Ishikawa (cell line): Measurements from ENCODE around the gene PIEZO2.

Experiments used
- CEBPB ChIP-seq: IDR thresholded peaks from 2 replicates; pipeline ENCODE4 v1.6.1; 2012
- CREB1 ChIP-seq: IDR thresholded peaks from 2 replicates; pipeline ENCODE4 v1.6.1; 2012; ENCODE audit warnings: low read depth
- EGR1 ChIP-seq: IDR thresholded peaks from 2 replicates; pipeline ENCODE4 v1.6.1; 2012
- EP300 ChIP-seq: IDR thresholded peaks from 2 replicates; pipeline ENCODE4 v1.6.1; 2012; ENCODE audit warnings: borderline replicate concordance
- FOXM1 ChIP-seq: IDR thresholded peaks from 2 replicates; pipeline ENCODE4 v1.6.1; 2012; ENCODE audit warnings: low read depth, borderline replicate concordance
- MAX ChIP-seq: IDR thresholded peaks from 2 replicates; pipeline ENCODE4 v1.6.1; 2012
- NFIC ChIP-seq: IDR thresholded peaks from 2 replicates; pipeline ENCODE4 v1.6.1; 2012
- RAD21 ChIP-seq: IDR thresholded peaks from 2 replicates; pipeline ENCODE4 v1.6.1; 2012; ENCODE audit warnings: low read depth
- REST ChIP-seq: IDR thresholded peaks from 2 replicates; pipeline ENCODE4 v1.6.1; 2012; ENCODE audit warnings: low read depth, mild to moderate bottlenecking
- TAF1 ChIP-seq: IDR thresholded peaks from 2 replicates; pipeline ENCODE4 v1.6.1; 2012; ENCODE audit warnings: low read depth, mild to moderate bottlenecking
- TCF12 ChIP-seq: IDR thresholded peaks from 2 replicates; pipeline ENCODE4 v1.6.1; 2012; ENCODE audit warnings: low read depth
- TEAD4 ChIP-seq: IDR thresholded peaks from 2 replicates; pipeline ENCODE4 v1.6.1; 2012
- USF1 ChIP-seq: IDR thresholded peaks from 2 replicates; pipeline ENCODE4 v1.6.1; 2012
- YY1 ChIP-seq: IDR thresholded peaks from 2 replicates; pipeline ENCODE4 v1.6.1; 2012; ENCODE audit warnings: low read depth
- ZBTB7A ChIP-seq: IDR thresholded peaks from 2 replicates; pipeline ENCODE4 v1.6.1; 2012; ENCODE audit warnings: low read depth

Gene PIEZO2

GRCh38 chr18:11146947-11147345, 2.4 kb downstream of the PIEZO2 start:
- TF ChIP-seq TCF12 (no peak), USF1 (no peak), EP300 (no peak), EGR1 (no peak), ZBTB7A (no peak), CREB1 (no peak), NFIC (no peak), REST (no peak), YY1 (no peak), RAD21 (no peak), FOXM1 (no peak), TAF1 (no peak)

- TF ChIP-seq CREB1: no peak
- TF ChIP-seq YY1: no peak
- no peak for TF ChIP-seq EP300
- TF ChIP-seq NFIC: no peak
- TF ChIP-seq CEBPB: no peak
- TF ChIP-seq USF1: no peak
- TF ChIP-seq MAX: no peak
- no peak for TF ChIP-seq TEAD4
- no peak for TF ChIP-seq EGR1
- no peak for TF ChIP-seq TCF12
- no peak for TF ChIP-seq REST
- TF ChIP-seq RAD21: no peak
These were observed 3.0 kb downstream of the PIEZO2 start for GRCh38 chr18:11146238-11146946.

GRCh38 chr18:11145413-11146191, 3.8 kb downstream of the PIEZO2 start:
- TF ChIP-seq EP300: no peak
- TF ChIP-seq CREB1: no peak
- no peak for TF ChIP-seq YY1
- TF ChIP-seq FOXM1: no peak
- no peak for TF ChIP-seq NFIC
- TF ChIP-seq TEAD4: no peak
- no peak for TF ChIP-seq CEBPB
- no peak for TF ChIP-seq TCF12
- no peak for TF ChIP-seq EGR1

GRCh38 chr18:11137400-11137799, 12.0 kb downstream of the PIEZO2 start:
- no peak for TF ChIP-seq CREB1
- TF ChIP-seq CEBPB: no peak
- TF ChIP-seq NFIC: no peak
- no peak for TF ChIP-seq EGR1
- TF ChIP-seq REST: no peak
- TF ChIP-seq EP300: no peak
- no peak for TF ChIP-seq YY1
- no peak for TF ChIP-seq ZBTB7A
- TF ChIP-seq TCF12: no peak
- TF ChIP-seq TAF1: no peak
- TF ChIP-seq FOXM1: no peak
- TF ChIP-seq USF1: no peak
- TF ChIP-seq MAX: no peak
